K562 (cell line): ENCODE data around the gene OOSP2. TPM values are rescaled to one million over a fixed set of nuclear protein-coding genes. Genes with fewer than 3 reads are reported as not detected.

Source experiments
- ATAC-seq: fragments of 200-7000 bp; cut with Tn5 transposase; 3 replicates; pipeline ENCODE4 v1.9.1; 2020; ENCODE audit warnings: moderate library complexity
- BruUV-seq: library from RNA; stranded (reverse); fragments of 400-500 nt; replicated peaks from 2 replicates; lab custom pipeline; 2021; lab: Mats Ljungman, UMichigan
- CTCF ChIA-PET: fragments of 300-600 bp; formaldehyde crosslinking; extraction: SDS; loops from one replicate; lab custom pipeline; 2021; ENCODE audit warnings: low intra/inter-chr PET ratio; lab: Yijun Ruan, JAX
- POLR2A ChIA-PET: fragments of 300-600, 350-650 bp; sonication (Branson Sonifier 250); formaldehyde crosslinking; extraction: SDS; loops from one replicate; lab custom pipeline; 2021; ENCODE audit warnings: antibody characterized with exemption, inconsistent platforms; lab: Yijun Ruan, JAX
- DNase-seq, 4 experiments: peaks; one replicate each; pipeline versions ENCODE4 v3.0.0 to v3.0.0-alpha.2; 2011 to 2018; ENCODE audit warnings: low spot score in 3 of 4, mixed read lengths in 3 of 4; ENCODE audit errors: extremely low read depth in 1 of 4
- FAIRE-seq: peaks from 2 replicates; lab custom pipeline; 2011; peaks lifted over from hg19 to GRCh38; lab: Jason Lieb, UNC
- H2AFZ ChIP-seq: 2 replicates; pipeline ENCODE4 v1.6.0; 2011; ENCODE audit warnings: low read depth, low read length, control low read depth, inconsistent platforms
- H3K27ac ChIP-seq: fragments of 200-600 bp; 3 replicates; pipeline ENCODE4 v1.8.0; 2011; ENCODE audit warnings: low read depth, mild to moderate bottlenecking, control low read depth, inconsistent platforms, low read length, moderate library complexity, mixed read lengths; ENCODE audit errors: extremely low read depth
- H3K27me3 ChIP-seq, 2 experiments: fragments of 300-600 bp in 1 of 2; 2 replicates in 1 of 2; 3 replicates in 1 of 2; pipeline versions ENCODE4 v1.6.0 to v1.8.0; 2011; ENCODE audit warnings: inconsistent platforms in 2 of 2, low read length in 2 of 2, mild to moderate bottlenecking in 1 of 2, mixed read lengths in 1 of 2, moderate library complexity in 1 of 2; ENCODE audit not compliant: control insufficient read depth in 2 of 2, insufficient read depth in 2 of 2
- H3K36me3 ChIP-seq: fragments of 300-600 bp; 3 replicates; pipeline ENCODE4 v1.8.0; 2011; ENCODE audit warnings: mild to moderate bottlenecking, low read length, inconsistent platforms; ENCODE audit not compliant: control insufficient read depth, insufficient read depth
- H3K4me1 ChIP-seq, 2 experiments: fragments of 200-600 bp in 1 of 2; replicated peaks in 1 of 2; 2 replicates in 1 of 2; 3 replicates in 1 of 2; pipeline versions ENCODE4 v1.5.1 to v1.8.0; 2011; ENCODE audit warnings: inconsistent platforms in 2 of 2, low read length in 2 of 2, mild to moderate bottlenecking in 1 of 2, mixed read lengths in 1 of 2, moderate library complexity in 1 of 2; ENCODE audit not compliant: control insufficient read depth in 2 of 2, insufficient read depth in 2 of 2
- H3K4me2 ChIP-seq: 2 replicates; pipeline ENCODE4 v1.6.1; 2011; ENCODE audit warnings: low read length, control low read depth, inconsistent platforms, mixed read lengths; ENCODE audit not compliant: insufficient read depth
- H3K4me3 ChIP-seq: fragments of 200-600 bp; sonication (generic), shearing (Covaris generic); 2 replicates; pipeline ENCODE4 v1.5.1; 2016; ENCODE audit warnings: control low read depth, inconsistent platforms
- H3K79me2 ChIP-seq: fragments of 200-600 bp; 3 replicates; pipeline ENCODE4 v1.8.0; 2011; ENCODE audit warnings: low read length, inconsistent platforms; ENCODE audit not compliant: control insufficient read depth, insufficient read depth
- H3K9ac ChIP-seq, 2 experiments: 2 replicates each; pipeline versions ENCODE4 v1.6.0 to v1.6.1; 2011; ENCODE audit warnings: low read depth in 2 of 2, low read length in 2 of 2, control low read depth in 1 of 2, inconsistent platforms in 1 of 2, mild to moderate bottlenecking in 1 of 2, mixed read lengths in 1 of 2; ENCODE audit not compliant: insufficient read depth in 1 of 2
- H3K9me1 ChIP-seq: one replicate; pipeline ENCODE4 v1.6.0; 2011; ENCODE audit warnings: inconsistent platforms, mild to moderate bottlenecking, low read length, moderate library complexity; ENCODE audit not compliant: control insufficient read depth, insufficient read depth
- H3K9me3 ChIP-seq: replicated peaks from 2 replicates; pipeline ENCODE4 v1.5.1; 2011; ENCODE audit warnings: low read depth, low read length, inconsistent platforms; ENCODE audit not compliant: control insufficient read depth, insufficient read depth
- H4K20me1 ChIP-seq: replicated peaks from 2 replicates; pipeline ENCODE4 v1.6.1; 2011; ENCODE audit warnings: low read length, inconsistent platforms, mixed read lengths; ENCODE audit not compliant: control insufficient read depth, insufficient read depth
- ATF7 ChIP-seq: fragments of 450-650 bp; IDR thresholded peaks from 2 replicates; pipeline ENCODE4 v1.7.1; 2014; ENCODE audit warnings: mild to moderate bottlenecking, moderate library complexity
- NFXL1 ChIP-seq: fragments of 450-650 bp; formaldehyde crosslinking; IDR thresholded peaks from 2 replicates; pipeline ENCODE4 v1.4.0; 2021; ENCODE audit warnings: mild to moderate bottlenecking
- PRPF4 ChIP-seq: fragments of 200-400 bp; formaldehyde crosslinking; IDR thresholded peaks from one replicate; pipeline ENCODE4 v1.6.1; 2017; ENCODE audit warnings: low read length, low read depth, mild to moderate bottlenecking; ENCODE audit not compliant: insufficient read depth, poor library complexity, severe bottlenecking
- ZFP1 ChIP-seq: fragments of 450-650 bp; formaldehyde crosslinking; IDR thresholded peaks from 2 replicates; pipeline ENCODE4 v1.4.0; 2020; ENCODE audit warnings: mild to moderate bottlenecking, mixed read lengths
- ZNF224 ChIP-seq: sonication (generic); formaldehyde crosslinking; IDR thresholded peaks from 2 replicates; pipeline ENCODE4 v1.8.0; 2022; ENCODE audit warnings: mild to moderate bottlenecking, missing genetic modification reagents
- ZNF263 ChIP-seq: sonication (generic); formaldehyde crosslinking; IDR thresholded peaks from 2 replicates; pipeline ENCODE4 v1.8.0; 2022; ENCODE audit warnings: mild to moderate bottlenecking, missing genetic modification reagents, borderline replicate concordance
- WGBS: fragments of 100-300 bp; shearing (Covaris generic); methylation state at CpG from one replicate; pipeline ENCODE4 v1.1.6; 2016; ENCODE audit warnings: low coverage, mixed read lengths; ENCODE audit not compliant: insufficient coverage; ENCODE audit errors: missing lambda C conversion rate; 5-methylcytosine and 5-hydroxymethylcytosine counted together
- in situ Hi-C: fragments of 300-500 bp; cut with MboI; formaldehyde crosslinking; loops from 4 replicates; pipeline ENCODE4 v1.15.0; 2018; ENCODE audit warnings: inconsistent platforms, mixed read lengths
- intact Hi-C: fragments of 100-400 bp; cut with micrococcal nuclease; formaldehyde crosslinking; loops from 2 replicates; pipeline ENCODE4 v1.14.2; 2022
- polyA plus RNA-seq, 8 experiments: library from polyadenylated mRNA; depleted of rRNA in 4 of 8; stranded (reverse) in 5 of 8; unstranded in 3 of 8; fragments of >200 nt; fragmentation: Nextera tagmentation in 2 of 8; fragmentation: Illumina TruSeq in 1 of 8; extraction: Ambion mirVana in 2 of 8; extraction: Trizol in 1 of 8; gene quantifications; 2 replicates each; pipeline versions ENCODE4 v1.2.1 to v1.2.3, GENCODE V29; 2011 to 2014; ENCODE audit warnings: inconsistent platforms in 1 of 8, missing spikeins in 1 of 8
- total RNA-seq, 7 experiments: library from RNA; depleted of rRNA in 6 of 7; stranded (reverse); fragments of >200 nt in 6 of 7; fragmentation: Illumina TruSeq in 2 of 7; extraction: Trizol in 2 of 7; gene quantifications; 2 replicates each; pipeline versions ENCODE4 v1.2.1 to v1.2.3, GENCODE V29; 2011 to 2021; ENCODE audit warnings: low replicate concordance in 1 of 7
- TF ChIP-seq, protein P1 (sequence below): fragments of 450-650 bp; formaldehyde crosslinking; IDR thresholded peaks from 2 replicates; pipeline ENCODE4 v1.4.0; 2022; ENCODE audit warnings: missing genetic modification characterization
- TF ChIP-seq, protein P2 (sequence below): fragments of 450-650 bp; IDR thresholded peaks from 2 replicates; pipeline ENCODE4 v1.6.1; 2017; ENCODE audit warnings: antibody characterized with exemption, mild to moderate bottlenecking
- TF ChIP-seq, protein P3 (sequence below), 2 experiments: fragments of 450-650 bp in 1 of 2; sonication (generic) in 1 of 2; formaldehyde crosslinking; conservative IDR thresholded peaks; 2 replicates each; pipeline versions ENCODE4 v1.4.0 to v1.8.1; 2020 to 2022; ENCODE audit warnings: mild to moderate bottlenecking in 1 of 2, missing genetic modification reagents in 1 of 2
- TF ChIP-seq, protein P4 (sequence below), 3 experiments: fragments of 200-800 bp in 1 of 3; sonication (Bioruptor generic) in 1 of 3; sonication (generic) in 1 of 3; formaldehyde crosslinking in 1 of 3; IDR thresholded peaks; 2 replicates each; pipeline versions ENCODE4 v1.6.1 to v1.8.0; 2016 to 2022; ENCODE audit warnings: mild to moderate bottlenecking in 2 of 3, missing compliant biosample characterization in 2 of 3, missing genetic modification characterization in 2 of 3, missing genetic modification reagents in 1 of 3

OOSP2 gene
- total and polyA plus RNA-seq, 9 of the 15 experiments (the other 6 are each of a cell fraction or from before 2014, with no cell fraction given) = 0.14 to 1.5 (median 0.32) TPM; not detected in 4

DNA sequence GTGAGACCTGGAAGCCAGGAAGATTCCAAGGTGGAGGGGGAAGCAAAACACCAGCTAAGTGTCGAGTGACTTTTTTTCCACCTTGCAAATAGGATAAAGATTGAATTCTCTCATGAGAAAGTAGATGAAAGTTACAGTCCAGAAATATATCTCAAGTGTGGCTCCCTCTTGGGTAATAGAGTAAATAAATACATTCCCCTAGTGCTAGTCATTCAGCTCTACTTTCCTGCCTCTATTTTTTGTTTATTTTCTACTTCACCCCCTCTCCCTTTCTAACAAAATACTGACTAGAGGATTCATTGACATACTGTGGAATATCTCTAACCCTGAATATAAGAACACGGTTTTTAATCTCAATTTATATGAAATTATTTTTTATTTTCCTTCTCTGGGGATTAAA lies 42.4 kb upstream of the OOSP2 start:
- ATAC-seq = no peak
- FAIRE-seq = no peak
- no peak overlapping the region for H3K4me3 ChIP-seq

More for the DNA sequence above, 42.4 kb upstream of the OOSP2 start:
- no peak overlapping the region for H3K27ac ChIP-seq
- no peak for DNase-seq
- 16% methylated on average over 2 of the region's 2 CpGs for WGBS
- H3K27me3 ChIP-seq = no peaks in the 10 kb centered on the region
- no peak overlapping the region for H3K4me2 ChIP-seq
- intact Hi-C loops = no loop called here
- no peaks in the 10 kb centered on the region for H4K20me1 ChIP-seq
- H2AFZ ChIP-seq = 0 out of 2 replicates have a peak overlapping the region, but pooled peaks have one; percentile 11
- in situ Hi-C loops = no loop called here
- H3K4me1 ChIP-seq = no peaks in the 10 kb centered on the region
- no peaks in the 10 kb centered on the region for H3K36me3 ChIP-seq
- H3K9me3 ChIP-seq = peaks cover 6% of the 10 kb centered on the region
- POLR2A ChIA-PET = no interaction called here
- no TSS peak for BruUV-seq
- H3K9ac ChIP-seq = no peak overlapping the region
- TF ChIP-seq NFXL1 (CRISPR knock-in tag) = no peak
- TF ChIP-seq, protein P1, sequence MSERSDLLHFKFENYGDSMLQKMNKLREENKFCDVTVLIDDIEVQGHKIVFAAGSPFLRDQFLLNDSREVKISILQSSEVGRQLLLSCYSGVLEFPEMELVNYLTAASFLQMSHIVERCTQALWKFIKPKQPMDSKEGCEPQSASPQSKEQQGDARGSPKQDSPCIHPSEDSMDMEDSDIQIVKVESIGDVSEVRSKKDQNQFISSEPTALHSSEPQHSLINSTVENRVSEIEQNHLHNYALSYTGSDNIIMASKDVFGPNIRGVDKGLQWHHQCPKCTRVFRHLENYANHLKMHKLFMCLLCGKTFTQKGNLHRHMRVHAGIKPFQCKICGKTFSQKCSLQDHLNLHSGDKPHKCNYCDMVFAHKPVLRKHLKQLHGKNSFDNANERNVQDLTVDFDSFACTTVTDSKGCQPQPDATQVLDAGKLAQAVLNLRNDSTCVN (CRISPR knock-in tag) = no peak
- no peak for TF ChIP-seq ZFP1 (CRISPR knock-in tag)
- TF ChIP-seq, protein P2, sequence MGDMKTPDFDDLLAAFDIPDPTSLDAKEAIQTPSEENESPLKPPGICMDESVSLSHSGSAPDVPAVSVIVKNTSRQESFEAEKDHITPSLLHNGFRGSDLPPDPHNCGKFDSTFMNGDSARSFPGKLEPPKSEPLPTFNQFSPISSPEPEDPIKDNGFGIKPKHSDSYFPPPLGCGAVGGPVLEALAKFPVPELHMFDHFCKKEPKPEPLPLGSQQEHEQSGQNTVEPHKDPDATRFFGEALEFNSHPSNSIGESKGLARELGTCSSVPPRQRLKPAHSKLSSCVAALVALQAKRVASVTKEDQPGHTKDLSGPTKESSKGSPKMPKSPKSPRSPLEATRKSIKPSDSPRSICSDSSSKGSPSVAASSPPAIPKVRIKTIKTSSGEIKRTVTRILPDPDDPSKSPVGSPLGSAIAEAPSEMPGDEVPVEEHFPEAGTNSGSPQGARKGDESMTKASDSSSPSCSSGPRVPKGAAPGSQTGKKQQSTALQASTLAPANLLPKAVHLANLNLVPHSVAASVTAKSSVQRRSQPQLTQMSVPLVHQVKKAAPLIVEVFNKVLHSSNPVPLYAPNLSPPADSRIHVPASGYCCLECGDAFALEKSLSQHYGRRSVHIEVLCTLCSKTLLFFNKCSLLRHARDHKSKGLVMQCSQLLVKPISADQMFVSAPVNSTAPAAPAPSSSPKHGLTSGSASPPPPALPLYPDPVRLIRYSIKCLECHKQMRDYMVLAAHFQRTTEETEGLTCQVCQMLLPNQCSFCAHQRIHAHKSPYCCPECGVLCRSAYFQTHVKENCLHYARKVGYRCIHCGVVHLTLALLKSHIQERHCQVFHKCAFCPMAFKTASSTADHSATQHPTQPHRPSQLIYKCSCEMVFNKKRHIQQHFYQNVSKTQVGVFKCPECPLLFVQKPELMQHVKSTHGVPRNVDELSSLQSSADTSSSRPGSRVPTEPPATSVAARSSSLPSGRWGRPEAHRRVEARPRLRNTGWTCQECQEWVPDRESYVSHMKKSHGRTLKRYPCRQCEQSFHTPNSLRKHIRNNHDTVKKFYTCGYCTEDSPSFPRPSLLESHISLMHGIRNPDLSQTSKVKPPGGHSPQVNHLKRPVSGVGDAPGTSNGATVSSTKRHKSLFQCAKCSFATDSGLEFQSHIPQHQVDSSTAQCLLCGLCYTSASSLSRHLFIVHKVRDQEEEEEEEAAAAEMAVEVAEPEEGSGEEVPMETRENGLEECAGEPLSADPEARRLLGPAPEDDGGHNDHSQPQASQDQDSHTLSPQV = no peak
- TF ChIP-seq, protein P3, sequence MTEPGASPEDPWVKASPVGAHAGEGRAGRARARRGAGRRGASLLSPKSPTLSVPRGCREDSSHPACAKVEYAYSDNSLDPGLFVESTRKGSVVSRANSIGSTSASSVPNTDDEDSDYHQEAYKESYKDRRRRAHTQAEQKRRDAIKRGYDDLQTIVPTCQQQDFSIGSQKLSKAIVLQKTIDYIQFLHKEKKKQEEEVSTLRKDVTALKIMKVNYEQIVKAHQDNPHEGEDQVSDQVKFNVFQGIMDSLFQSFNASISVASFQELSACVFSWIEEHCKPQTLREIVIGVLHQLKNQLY (CRISPR knock-in tag; conservative IDR thresholded peaks at IDR 0.05) = no peak
- TF ChIP-seq ZNF263 (CRISPR knock-in tag) = no peak
- TF ChIP-seq, protein P4, sequence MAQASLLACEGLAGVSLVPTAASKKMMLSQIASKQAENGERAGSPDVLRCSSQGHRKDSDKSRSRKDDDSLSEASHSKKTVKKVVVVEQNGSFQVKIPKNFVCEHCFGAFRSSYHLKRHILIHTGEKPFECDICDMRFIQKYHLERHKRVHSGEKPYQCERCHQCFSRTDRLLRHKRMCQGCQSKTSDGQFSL (CRISPR knock-in tag; IDR thresholded peaks at IDR 0.05) = no peak
- TF ChIP-seq, protein P4 (tag; IDR thresholded peaks at IDR 0.05) = no peak
- TF ChIP-seq ZNF224 (CRISPR knock-in tag) = no peak
- TF ChIP-seq ATF7 = no peak
- TF ChIP-seq PRPF4 = no peak
- TF ChIP-seq, all 486 proteins: peak for 0
- no peaks in the 10 kb centered on the region for H3K79me2 ChIP-seq
- CTCF ChIA-PET = no interaction called here
- H3K9me1 ChIP-seq = no peaks in the 10 kb centered on the region
